Stimulated activated CD8-positive, alpha-beta memory T cell treated with anti-CD3 and anti-CD28 coated beads, Interleukin-4, amount 100 ng/mL, for 48 hours (primary cell): Measurements from ENCODE around the gene DENND2D.
"Not testable (repeated sequence)": the region's sequence is repeated elsewhere in the genome, so short reads cannot be mapped to it uniquely, and the experiment has no call there.

Source experiments
- DNase-seq: peaks from one replicate; pipeline ENCODE4 v3.0.0-alpha.2; 2020

Gene DENND2D

DNA sequence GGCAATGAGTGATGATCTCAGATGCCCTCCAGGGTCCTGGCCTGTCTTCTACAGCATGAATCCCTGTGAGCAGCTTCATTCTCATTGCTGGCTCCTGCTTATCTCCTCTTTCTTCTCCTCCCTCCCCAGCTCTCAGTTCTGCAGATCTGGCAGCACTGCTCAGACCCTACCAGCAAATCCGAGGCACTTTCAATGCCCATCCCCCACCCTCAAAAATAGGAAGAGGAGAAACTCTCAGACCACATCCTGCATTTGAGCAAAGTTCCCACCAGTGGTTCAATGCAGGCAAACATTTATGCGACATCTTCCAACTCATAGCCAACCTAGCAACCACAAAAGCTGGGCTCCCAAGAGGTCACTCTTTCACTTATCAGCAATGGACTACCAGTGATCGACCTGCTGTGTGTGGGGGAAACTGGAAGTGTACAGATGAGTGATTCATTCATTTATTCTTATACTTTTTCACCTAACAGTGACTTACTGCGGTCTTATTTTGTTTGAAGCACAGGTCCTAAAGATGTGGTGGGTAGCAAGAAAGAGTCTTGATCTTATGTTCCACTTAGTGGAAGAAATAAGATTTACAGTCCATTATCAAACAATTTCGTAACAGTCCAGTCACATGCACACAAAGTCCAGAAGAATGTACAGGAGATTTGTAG lies 21.3 kb upstream of the DENND2D start:
- peak; percentile 67 for DNase-seq

DNA sequence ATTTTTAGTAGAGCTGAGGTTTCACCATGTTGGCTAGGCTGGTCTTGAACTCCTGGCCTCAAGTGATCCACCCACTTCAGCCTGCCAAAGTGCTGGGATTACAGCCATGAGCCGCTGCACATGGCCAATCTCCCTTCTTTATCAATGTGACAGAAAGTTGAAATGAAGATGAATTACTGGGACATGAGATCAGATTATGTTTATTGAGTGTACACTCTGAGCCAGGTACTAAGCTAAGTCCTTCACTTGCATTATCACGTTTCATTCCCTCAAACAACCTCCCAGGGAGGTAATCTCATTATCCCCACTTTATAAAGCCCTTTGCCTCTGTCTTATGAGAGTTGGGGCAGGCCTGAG lies 20.8 kb upstream of the DENND2D start:
- DNase-seq, result no peak

DNA sequence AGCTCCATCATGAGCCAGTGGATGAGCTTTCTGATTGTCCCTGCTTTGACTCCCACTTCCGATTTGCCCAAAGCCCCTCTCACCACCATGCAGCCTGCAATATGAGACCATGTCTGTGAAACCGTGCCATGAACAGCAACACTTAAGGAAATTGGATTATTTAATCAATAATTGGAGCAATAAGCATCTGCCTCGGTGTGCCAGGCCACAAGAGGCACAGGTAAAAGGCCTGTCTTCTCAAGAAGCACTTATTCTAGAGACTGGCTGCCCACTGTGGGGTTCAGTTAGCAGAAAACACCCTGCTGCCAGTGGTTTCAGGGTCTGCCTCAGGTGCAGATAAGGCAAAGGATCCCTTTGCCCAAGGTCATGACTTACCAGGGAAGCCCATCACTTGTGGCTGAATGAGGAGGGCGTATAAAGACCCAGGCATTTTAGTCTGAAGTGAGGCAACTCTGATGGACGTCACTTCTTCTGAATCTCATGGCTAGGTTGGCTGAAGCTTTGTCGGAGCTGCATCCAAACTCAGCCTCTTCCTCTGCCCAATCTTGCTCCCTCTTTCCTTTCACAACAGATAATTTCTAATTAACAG lies 19.9 kb upstream of the DENND2D start:
- peak; percentile 35 for DNase-seq

DNA sequence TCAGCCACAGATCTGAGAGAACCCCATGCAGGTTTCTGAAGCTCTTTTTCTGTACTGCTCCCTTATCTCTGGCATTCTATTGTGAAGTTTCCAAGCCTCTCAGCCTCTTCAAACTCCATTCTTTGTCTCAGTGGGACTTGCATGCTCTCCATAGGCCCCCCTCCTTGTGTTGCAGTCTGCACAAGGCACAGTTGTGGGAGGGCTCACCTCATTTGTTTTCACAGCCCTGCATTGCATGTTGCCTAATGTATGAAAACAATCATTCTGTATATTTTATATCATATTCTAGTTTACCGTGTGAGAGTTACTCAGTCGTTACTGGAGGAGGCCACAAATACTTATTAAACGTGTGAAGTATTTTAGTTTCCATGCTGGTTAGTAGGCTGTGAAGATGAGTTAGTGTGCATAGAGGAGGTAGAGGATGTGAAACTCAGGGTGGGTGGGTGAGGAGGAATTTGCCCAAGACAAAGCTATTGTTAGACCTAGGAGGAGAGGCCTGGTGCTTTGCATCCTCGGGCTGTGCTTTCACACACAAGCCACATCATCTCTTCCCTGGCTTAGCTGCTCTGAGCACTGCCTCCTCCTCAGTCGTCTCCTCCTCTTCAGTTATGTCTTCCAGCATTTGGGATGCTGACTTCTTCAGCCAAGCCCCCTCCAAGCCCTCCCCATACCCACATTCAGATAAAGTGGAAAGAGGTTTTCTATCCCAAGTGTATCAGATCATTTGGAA lies 19.3 kb upstream of the DENND2D start:
- peak; percentile 67 for DNase-seq

DNA sequence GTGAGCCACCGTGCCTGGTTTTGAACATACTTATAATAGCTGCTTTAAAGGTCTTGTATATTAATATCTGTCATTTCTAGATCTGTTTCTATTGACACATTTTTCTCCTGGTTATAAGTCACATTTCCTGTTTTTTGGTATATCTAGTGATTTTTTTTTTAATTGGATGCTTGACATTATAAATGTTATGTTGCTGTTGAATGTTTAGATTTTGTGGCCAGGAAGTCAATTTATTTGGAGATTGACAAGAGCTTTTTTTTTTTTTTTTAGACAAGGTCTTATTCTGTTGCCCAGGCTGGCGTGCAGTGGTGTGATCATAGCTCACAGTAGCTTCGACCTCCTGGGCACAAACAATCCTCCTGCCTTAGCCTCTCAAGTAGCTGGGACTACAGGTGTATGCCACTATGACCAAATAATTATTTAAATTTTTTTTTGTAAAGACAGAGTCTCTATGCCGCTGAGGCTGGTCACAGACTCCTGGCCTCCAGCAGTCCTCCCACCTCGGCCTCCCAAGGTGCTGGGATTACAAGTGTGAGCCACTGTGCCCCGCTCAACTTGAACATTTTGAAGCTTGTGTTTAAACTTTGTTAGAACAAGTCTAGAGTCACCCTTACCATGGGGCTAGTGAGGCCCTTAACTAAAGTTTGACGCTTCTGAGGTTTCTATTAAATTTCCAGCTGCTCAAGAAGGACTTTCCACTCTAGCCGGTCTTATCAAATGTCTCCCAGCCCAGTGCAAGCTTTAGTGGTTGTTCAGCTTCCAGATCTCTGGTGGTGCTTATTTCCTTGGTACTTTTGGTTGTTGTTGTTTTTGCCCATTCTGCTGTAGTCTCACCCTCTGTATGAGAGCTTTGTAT lies 18.5 kb upstream of the DENND2D start:
- DNase-seq, result no peak

DNA sequence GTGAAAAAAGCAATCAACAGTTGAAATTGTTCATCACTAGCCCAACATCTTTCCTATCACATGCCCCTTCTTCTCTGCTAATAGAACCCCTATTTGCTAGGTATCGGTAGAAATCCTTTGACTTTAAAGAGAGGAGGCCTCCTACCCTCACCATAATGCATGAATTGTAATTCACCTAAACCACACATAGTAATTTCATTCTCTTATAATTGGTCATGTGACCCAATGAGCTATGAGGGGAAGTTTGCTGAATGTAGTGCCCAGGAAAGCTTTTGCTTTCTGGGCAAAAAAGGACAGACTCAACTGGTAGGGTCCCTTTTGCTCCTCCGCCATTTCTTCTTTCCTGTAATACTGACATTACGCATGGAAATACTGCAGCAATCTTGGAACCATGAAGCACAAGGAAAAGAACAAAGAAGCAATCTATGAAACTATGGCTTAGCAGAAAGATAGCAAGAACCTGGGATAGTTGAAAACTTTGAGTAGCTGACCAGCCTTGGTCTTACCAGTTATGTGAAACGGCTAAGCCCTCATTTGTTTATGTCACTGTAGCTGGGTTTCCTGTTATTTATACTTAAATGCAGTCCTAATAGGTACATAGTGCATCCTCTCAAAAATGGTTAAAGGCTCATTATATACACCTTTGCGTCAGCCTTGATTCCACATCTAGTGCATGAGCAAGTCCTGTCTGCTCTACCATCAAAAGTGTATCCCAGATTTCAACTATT lies 16.9 kb upstream of the DENND2D start:
- DNase-seq, result no peak

DNA sequence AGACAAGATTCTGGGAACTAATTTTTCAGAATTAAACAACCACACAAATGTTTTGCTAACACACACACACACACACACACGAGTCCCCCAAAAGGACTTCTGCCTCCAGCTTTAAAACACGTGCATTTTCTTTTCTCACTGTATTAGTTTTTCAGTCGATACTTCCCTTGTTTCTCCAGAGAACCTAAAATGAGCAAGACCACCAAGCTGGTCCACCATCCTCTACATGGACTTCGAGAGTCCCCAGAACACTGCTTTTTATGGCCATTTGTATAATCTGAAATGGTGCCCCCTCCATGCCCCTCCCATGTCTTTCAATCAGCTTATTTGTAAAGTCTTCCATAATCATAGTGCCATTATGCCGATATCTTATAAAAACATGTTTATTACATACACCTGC lies 16.3 kb upstream of the DENND2D start:
- DNase-seq, result no peak

DNA sequence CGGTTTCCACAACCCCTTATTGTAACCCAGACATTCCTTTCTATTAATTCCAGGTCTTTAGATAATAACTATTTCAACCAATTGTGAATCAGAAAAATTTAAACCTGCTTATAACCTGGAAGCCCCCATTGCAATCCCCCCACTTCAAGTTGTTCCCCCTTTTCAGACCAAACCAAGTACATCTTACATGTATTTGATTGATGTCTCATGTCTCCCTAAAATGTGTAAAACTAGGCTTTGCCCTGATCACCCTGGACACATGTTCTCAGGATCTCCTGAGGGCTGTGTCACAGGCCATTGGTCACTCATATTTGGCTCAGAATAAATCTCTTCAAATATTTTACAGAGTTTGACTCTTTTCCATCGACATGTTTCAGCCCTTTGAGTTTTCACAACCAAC lies 14.8 kb upstream of the DENND2D start:
- not testable (repeated sequence) for DNase-seq

DNA sequence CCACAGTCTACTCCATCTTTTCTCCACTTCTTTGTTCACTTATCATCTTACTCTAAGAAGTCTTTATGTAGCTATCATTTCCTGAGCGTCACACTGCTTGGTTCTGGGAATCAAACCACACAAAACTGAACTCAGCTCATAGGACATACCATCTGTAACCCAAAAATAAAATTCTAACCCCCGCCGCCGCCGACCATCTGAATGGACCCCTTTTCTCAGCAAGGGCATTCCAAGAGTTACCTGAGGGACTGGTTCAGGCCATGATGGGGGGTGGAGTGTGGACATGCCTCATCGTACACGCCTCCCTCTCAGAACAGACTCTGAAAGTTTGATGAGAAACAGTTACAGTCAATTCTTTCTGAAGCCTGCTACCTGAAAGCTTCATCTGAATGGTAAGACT lies 14.4 kb upstream of the DENND2D start:
- peak; percentile 73 for DNase-seq

DNA sequence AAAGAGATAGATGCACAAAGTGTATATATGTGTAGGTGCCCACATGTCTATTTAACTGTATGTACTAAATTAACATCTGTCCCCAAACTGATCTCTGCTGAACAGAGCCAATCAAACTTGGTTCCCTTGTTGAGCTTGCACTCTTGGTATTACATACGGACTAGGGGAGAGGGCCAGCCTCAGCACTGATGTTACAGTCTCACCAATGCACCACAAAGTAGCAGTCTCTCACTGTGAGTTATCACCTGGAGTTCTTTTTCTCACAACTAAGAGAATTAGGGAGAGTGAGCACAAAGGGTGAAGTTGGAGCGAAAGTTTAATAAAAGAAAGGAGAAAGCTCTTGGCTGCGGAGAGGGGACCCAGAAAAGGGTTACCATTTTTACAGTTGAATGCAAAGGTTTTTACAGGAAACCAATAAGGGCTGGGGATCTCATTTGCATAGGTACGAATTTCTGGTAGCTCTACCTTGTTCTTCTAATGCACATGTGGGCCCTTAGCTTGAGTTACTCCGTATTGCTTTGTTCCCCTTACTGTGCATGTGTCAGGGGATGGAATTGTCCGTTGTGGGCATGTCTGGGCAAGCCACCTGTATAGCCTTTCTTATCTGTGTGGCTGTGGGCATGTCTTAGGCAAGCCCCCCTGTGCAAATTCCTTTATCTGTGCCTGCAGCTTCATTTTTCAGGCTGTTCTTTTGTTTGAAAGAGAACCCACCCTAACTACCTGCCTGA lies 13.8 kb upstream of the DENND2D start:
- DNase-seq, result no peak

DNA sequence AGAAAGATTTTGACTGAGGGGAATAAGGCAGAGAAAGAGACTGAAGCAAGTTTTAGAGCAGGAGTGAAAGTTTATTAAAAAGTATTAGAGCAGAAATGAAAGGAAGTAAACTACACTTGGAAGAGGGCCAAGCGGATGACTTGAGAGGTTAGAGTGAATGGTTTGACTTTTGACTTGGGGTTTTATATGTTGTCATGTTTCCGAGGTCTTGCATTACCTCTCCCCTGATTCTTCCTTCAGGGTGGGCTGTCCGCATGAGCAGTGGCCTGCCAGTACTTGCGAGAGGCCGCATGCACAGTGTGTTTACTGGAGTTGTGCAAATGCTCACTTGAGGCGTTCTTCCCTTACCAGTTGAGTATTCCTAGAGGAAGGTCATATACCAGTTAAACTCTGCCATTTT lies 13.0 kb upstream of the DENND2D start:
- DNase-seq, result no peak

DNA sequence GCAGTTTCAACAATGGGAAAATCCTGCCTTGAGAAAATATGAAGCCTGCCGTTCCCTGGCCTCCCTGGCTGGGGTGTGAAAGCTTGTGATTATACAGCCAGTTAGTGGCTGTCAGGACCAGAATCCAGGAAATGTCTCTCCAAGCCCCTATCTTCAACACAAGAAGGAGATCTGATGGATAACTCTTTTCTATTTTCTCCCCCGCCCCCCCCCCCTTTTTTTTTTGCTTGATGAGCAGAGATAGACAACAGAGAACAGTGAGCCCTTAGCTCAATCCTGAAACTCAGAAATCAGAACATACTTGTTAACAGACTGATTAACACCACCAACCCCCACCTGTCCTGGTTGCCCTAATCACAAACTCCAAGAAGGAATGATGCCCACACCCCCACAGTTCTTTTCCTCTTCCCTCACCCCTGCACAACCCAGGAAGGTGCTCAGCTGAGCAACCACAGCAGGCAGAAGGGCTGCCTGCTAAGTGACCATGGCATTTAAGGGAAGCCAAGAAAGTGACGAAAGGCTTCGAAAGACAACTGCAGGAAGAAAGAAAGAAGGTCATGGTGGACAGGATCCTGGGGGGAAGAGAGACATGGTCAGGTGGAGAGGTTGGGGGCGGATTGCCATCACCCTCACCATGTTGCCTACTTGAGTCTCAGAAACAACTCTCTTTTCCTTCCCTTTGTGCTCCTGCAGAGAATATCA lies 12.3 kb upstream of the DENND2D start:
- DNase-seq, result no peak

DNA sequence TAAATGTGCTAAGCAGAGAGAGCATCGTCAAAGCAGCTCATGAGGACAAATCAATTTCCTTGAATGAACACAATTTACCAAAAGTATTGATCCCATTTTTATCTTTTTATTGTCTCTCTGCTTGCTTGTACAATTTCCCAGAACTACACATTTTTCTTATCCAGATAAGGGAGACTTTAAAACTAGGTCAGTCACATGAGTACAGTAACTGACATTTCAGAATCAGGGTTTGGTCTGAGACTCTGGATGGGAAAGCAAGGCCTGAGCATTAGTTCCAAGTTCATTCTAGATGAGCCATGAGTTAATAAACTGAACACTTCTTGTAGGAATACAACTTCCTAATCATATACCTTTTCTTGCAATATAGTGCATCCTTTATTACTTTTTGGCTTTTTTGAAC lies 11.5 kb upstream of the DENND2D start:
- no peak for DNase-seq

DNA sequence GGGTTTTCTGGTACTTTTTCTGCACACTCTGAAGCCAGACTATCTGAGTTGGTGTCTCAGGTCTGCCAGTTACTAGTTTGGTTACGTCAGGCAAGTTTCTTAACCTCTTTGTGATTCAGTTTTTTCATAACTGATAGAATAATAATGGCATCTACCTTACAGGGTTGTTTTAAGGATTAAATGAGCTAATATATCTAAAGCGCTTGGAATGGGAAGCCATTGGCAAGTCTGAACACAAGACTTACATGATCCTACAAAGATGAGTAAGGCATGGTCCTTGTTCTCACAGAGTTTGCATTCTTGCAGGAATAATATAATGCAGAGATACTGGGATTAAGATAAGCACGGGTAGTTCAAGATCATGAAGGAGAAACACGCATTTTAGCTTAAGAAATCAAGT lies 9.2 kb upstream of the DENND2D start:
- no peak for DNase-seq

DNA sequence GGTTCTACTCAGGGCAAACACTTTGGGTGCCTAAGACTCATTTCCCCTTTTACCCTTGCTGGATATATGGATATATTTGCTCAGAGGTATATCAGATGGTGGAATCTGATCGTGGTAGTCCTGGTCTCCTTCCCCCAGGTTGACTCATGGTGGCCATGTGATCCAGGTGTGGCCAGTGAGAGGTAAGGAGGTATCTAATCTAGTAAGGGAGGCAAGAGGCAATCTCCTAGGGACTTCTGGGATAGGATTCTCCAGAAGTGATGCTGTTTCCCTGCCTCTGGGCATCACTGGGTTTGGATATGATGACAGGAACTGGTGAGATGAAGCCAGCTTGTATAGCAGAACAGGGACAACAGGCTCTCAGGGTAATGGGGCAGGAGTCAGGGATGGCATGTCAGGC lies 8.5 kb upstream of the DENND2D start:
- no peak for DNase-seq

DNA sequence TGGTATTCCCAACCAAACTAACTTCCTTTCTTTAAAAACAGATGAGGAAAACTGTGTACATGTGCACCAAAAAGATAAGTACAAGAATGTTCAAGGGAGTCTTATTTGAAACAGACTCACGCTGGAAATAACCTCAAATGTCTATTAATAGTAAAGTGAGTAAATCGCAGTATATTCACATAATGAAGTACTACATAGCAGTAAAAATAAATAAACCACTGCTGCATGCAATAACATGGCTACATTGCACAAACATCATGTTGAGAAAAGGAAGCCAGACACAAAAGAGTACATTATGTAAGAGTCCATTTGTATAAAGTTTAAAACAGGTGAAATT lies 5.2 kb upstream of the DENND2D start:
- DNase-seq, result no peak

DNA sequence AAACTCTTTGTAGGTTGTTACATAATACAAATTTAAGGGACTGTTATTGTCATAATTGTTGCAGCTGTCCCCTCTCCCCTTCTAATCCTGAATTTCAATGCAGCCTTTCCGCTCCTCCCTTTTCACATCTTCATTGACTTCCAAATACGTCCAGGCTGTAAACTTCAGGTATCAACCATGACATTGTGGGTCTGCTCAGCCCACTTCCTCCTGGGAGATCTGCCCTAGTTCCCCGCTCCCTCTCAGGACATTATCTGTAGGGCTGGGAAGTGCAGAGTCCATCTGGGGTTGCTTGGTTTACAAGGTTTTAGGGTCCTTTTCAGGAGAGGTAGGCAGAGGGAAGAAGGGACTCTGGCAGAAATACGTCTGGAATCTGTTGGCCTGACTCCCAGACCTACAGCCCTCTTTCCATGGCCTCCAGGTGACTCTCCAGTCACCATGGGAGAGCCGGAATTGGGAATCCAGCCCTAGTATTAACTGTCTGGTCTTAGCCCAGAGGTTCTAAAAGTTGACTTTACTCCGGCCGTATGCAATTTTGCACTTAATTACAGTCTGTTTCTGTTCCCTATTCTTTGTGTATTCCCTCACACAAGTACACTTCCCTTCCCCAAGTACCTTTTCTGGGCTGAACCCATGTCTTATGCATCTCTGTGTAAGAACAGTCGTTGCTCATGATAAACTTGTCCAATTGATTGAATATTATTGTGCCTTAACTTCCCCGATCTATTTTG lies 4.7 kb upstream of the DENND2D start:
- no peak for DNase-seq

DNA sequence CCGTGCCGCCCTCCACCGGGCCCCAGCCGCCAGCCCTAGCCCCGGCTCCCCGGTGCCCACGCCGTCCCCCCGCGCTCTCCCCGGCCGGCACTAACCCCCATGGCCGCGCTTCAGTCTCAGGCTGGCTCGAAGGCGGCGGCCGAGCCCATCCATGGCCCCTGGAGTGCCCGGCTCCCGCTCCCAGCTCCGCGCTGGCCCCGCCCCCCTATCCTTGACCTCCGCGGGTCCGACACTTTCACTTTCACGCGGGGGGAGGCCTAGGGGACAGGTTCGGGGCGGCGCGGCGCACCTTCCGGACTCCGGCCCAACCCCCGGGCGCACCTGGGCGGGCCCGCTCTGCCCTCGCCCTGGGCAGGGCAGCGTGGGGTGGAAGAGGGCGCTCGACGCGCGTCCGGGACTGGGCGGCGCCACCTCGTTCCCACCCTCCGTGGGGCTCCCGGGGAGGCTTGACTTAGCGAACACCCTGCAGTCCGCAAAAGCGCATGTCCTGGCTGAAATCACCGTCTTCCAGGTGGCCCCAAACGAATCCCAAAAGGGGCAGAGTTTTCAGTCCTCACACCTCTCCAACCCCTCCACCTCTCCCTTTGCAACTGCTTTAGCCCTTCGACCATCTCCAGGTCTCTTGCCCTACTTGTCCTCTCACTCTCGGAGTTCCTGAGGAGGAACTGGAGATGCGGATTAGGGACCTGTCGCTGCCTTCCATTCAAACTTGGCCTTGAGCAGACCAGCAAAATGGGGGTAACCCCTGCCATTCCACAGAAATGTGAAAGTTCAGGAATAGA lies 3.9 kb upstream of the DENND2D start:
- peak; percentile 78 for DNase-seq

DNA sequence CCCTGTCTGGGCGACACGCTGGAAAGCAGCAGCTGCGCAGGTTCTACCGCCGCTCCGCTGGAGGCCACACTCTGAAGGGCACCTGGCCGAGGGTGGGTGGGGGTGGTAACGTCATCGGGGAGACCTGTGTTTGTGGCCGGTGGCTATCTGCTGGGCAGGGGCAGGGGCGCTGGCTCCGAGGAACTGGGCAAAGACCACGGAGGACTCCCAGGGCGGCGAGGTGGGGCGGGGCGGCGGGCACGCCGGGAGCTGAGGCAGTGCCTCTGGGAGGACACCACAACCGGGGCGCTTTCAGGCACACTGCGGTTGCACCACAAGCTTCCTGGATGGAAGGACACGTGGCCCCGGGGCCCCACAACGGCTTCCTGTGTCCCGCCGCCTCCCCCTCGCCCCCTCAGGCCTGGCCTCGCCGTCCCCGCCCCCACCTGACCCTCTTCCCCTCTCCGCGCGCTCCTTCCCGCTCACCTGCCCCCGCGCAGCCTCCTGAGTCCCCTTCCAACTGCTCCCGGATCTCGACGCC lies 3.3 kb upstream of the DENND2D start:
- DNase-seq, result peak; percentile 91
